Neural progenitor cell (in vitro differentiated cells): ENCODE data around the gene GATAD2B. TPM values are rescaled to one million over a fixed set of nuclear protein-coding genes. Genes with fewer than 3 reads are reported as not detected.

Experiments
- DNase-seq: peaks from one replicate; pipeline ENCODE4 v3.0.0-alpha.2; 2016; ENCODE audit warnings: low spot score
- H2AFZ ChIP-seq: fragments of 200-600 bp; sonication (generic); replicated peaks from 2 replicates; pipeline ENCODE4 v1.6.1; 2016; ENCODE audit warnings: antibody characterized with exemption
- H3F3A ChIP-seq: fragments of 200-600 bp; sonication (generic); 2 replicates; pipeline ENCODE4 v1.6.1; 2016; ENCODE audit warnings: antibody characterized with exemption, low read depth
- H3K27ac ChIP-seq: fragments of 200-600 bp; sonication (generic); 2 replicates; pipeline ENCODE4 v1.5.1; 2016; ENCODE audit warnings: mild to moderate bottlenecking
- H3K27me3 ChIP-seq: fragments of 200-600 bp; sonication (generic); 2 replicates; pipeline ENCODE4 v1.6.1; 2016; ENCODE audit warnings: mild to moderate bottlenecking, moderate library complexity
- H3K36me3 ChIP-seq: fragments of 200-600 bp; sonication (generic); 2 replicates; pipeline ENCODE4 v1.5.1; 2016
- H3K4me1 ChIP-seq: fragments of 200-600 bp; sonication (generic); 2 replicates; pipeline ENCODE4 v1.6.1; 2016; ENCODE audit warnings: mixed run types
- H3K4me2 ChIP-seq: fragments of 200-600 bp; sonication (generic); 2 replicates; pipeline ENCODE4 v1.6.1; 2016
- H3K4me3 ChIP-seq: fragments of 200-600 bp; sonication (generic); 2 replicates; pipeline ENCODE4 v1.5.1; 2016
- H3K79me2 ChIP-seq: fragments of 200-600 bp; sonication (generic); 2 replicates; pipeline ENCODE4 v1.6.1; 2016; ENCODE audit warnings: low read depth
- H3K9ac ChIP-seq: fragments of 200-600 bp; sonication (generic); 2 replicates; pipeline ENCODE4 v1.6.1; 2016
- H3K9me3 ChIP-seq: fragments of 200-600 bp; sonication (generic); 2 replicates; pipeline ENCODE4 v1.5.1; 2016; ENCODE audit warnings: low read depth
- H4K20me1 ChIP-seq: fragments of 200-600 bp; sonication (generic); 2 replicates; pipeline ENCODE4 v1.6.1; 2016; ENCODE audit warnings: low read depth
- H3K27ac Mint-ChIP-seq: 3 replicates; pipeline ENCODE4 v1.8.0; 2021; ENCODE audit warnings: mixed read lengths
- H3K27me3 Mint-ChIP-seq: 2 replicates; pipeline ENCODE4 v1.8.0; 2022; ENCODE audit warnings: low read depth, mild to moderate bottlenecking, inconsistent platforms, moderate library complexity, mixed read lengths; ENCODE audit not compliant: insufficient read depth
- H3K36me3 Mint-ChIP-seq: 3 replicates; pipeline ENCODE4 v1.8.0; 2021; ENCODE audit warnings: mixed read lengths
- H3K4me1 Mint-ChIP-seq: 3 replicates; pipeline ENCODE4 v1.8.0; 2021; ENCODE audit warnings: mixed read lengths
- H3K4me3 Mint-ChIP-seq: 3 replicates; pipeline ENCODE4 v1.8.0; 2021; ENCODE audit warnings: mild to moderate bottlenecking, moderate library complexity, mixed read lengths
- H3K9me3 Mint-ChIP-seq: 3 replicates; pipeline ENCODE4 v1.8.0; 2020; ENCODE audit warnings: mixed read lengths
- EZH2 ChIP-seq: fragments of 200-600 bp; sonication (generic); IDR thresholded peaks from 2 replicates; pipeline ENCODE4 v1.6.1; 2017; ENCODE audit warnings: antibody characterized with exemption, mild to moderate bottlenecking, moderate library complexity
- EZH2phosphoT487 ChIP-seq: fragments of 200-600 bp; sonication (generic); IDR thresholded peaks from 2 replicates; pipeline ENCODE4 v1.6.1; 2017; ENCODE audit warnings: antibody characterized with exemption
- total RNA-seq: library from RNA; depleted of rRNA; stranded (reverse); fragments of >200 nt; gene quantifications from 2 replicates; pipeline ENCODE4 v1.2.3, GENCODE V29; 2015; ENCODE audit warnings: low replicate concordance
- TF ChIP-seq, protein P1 (sequence below): fragments of 200-600 bp; sonication (generic); IDR thresholded peaks from 2 replicates; pipeline ENCODE4 v1.5.1; 2017; ENCODE audit warnings: antibody characterized with exemption, mild to moderate bottlenecking

The GATAD2B gene
- total RNA-seq, 1 donor from 2014 or later: 14.8 TPM

DNA sequence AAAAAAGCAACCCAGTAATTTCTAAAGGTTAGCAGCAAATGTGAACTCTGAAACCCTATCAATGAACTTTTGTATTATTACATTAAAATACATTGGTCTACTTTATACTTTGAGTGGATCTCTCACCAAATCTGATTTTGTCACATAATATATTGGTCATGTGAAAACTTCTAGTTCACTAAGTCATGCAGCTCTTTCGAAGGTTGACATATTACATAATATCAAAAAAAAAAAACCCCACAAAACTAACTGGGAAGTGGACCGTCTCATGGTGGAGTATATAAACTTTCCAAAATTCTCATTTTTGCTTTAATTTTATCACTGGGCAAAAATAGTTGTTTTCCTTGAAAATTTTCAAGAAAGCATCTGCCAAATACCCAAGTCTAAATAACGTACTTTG is 50.4 kb downstream of the GATAD2B start:
- TF ChIP-seq EZH2phosphoT487: no peak
- TF ChIP-seq EZH2: no peak
- TF ChIP-seq, protein P1, sequence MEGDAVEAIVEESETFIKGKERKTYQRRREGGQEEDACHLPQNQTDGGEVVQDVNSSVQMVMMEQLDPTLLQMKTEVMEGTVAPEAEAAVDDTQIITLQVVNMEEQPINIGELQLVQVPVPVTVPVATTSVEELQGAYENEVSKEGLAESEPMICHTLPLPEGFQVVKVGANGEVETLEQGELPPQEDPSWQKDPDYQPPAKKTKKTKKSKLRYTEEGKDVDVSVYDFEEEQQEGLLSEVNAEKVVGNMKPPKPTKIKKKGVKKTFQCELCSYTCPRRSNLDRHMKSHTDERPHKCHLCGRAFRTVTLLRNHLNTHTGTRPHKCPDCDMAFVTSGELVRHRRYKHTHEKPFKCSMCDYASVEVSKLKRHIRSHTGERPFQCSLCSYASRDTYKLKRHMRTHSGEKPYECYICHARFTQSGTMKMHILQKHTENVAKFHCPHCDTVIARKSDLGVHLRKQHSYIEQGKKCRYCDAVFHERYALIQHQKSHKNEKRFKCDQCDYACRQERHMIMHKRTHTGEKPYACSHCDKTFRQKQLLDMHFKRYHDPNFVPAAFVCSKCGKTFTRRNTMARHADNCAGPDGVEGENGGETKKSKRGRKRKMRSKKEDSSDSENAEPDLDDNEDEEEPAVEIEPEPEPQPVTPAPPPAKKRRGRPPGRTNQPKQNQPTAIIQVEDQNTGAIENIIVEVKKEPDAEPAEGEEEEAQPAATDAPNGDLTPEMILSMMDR: no peak
- no peak overlapping the region for H3K27ac ChIP-seq
- peaks cover 67% of the 10 kb centered on the region for H4K20me1 ChIP-seq
- DNase-seq: no peak
- H3K9me3 ChIP-seq: no peaks in the 10 kb centered on the region
- peaks cover 2% of the 10 kb centered on the region for H3K36me3 ChIP-seq
- H2AFZ ChIP-seq: no peak overlapping the region
- no peak overlapping the region for H3K4me2 ChIP-seq
- Mint-ChIP-seq H3K9me3 (no peaks in the 10 kb centered on the region), H3K4me3 (no peak overlapping the region), H3K27me3 (no peaks in the 10 kb centered on the region), H3K36me3 (peaks cover 18% of the 10 kb centered on the region), H3K4me1 (peaks cover 2% of the 10 kb centered on the region), H3K27ac (no peak overlapping the region)
- H3K9ac ChIP-seq: no peak overlapping the region
- H3K27me3 ChIP-seq: no peaks in the 10 kb centered on the region
- H3F3A ChIP-seq: peaks cover 1% of the 10 kb centered on the region
- no peaks in the 10 kb centered on the region for H3K4me1 ChIP-seq
- H3K4me3 ChIP-seq: no peak overlapping the region
- peaks cover 99% of the 10 kb centered on the region for H3K79me2 ChIP-seq

DNA sequence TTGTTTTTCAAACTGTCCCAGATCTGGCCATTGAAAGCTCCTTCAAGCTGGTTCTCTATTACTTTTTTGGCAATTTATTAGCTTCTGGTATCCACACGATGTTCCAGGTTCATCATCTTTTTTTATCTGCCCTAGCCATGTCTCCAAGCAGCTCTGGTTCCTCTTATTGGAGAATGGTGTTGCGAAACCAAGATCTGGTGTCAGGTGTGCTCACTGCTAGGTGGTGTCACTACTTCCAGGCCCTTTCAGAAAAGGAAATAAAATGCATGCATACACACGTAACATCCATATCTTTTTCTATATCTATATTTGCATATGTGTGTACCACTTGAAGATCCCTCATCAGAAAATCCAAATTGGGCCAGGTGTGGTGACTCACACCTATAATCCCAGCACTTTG is 53.3 kb downstream of the GATAD2B start:
- no peak overlapping the region for H3K27ac Mint-ChIP-seq

DNA sequence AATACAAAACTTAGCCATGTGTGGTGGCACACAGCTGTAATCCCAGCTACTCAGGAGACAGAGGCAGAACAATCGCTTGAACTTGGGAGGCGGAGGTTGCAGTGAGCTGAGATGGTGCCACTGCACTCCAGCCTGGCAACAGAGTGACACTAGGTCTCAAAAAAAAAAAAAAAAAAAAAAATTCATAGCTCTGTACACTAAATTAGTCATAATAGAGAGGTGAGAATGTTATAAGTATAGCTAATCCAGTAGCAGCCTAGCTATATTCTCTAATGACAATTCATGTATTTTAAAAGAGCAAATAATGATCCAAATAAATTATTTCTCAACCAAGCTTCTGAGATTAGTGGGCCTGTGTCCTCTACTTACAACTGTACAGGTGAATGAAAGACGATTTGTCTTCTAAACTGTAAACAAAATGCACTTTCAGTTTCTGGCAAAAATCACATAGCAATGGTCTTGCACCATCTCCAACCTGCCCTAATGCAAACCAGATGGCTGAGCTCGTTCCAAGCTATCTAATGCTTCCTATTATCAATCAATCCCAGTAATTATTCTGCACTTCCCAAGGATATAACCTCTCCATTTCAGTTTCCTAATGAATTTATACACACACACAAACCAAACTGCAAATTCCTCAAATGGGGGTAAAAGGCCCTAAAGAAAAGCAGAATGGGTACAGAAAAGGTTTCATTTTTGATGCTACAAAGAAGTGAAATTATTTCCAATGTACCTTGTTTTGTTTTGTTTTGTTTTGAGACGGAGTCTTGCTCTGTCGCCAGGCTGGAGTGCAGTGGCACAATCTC is 56.5 kb downstream of the GATAD2B start:
- H3K4me3 Mint-ChIP-seq: no peak overlapping the region
- Histone ChIP-seq H3K79me2 (peaks cover 100% of the 10 kb centered on the region), H3K4me3 (no peak overlapping the region), H3K27ac (no peak overlapping the region), H3K9me3 (no peaks in the 10 kb centered on the region), H3K36me3 (peaks cover 2% of the 10 kb centered on the region), H3K27me3 (no peaks in the 10 kb centered on the region), H3K9ac (no peak overlapping the region), H3K4me1 (no peaks in the 10 kb centered on the region), H4K20me1 (peaks cover 67% of the 10 kb centered on the region), H3F3A (peaks cover 10% of the 10 kb centered on the region), H2AFZ (no peak overlapping the region), H3K4me2 (no peak overlapping the region)
- H3K27me3 Mint-ChIP-seq: peaks cover 2% of the 10 kb centered on the region
- H3K27ac Mint-ChIP-seq: no peak overlapping the region
- peaks cover 10% of the 10 kb centered on the region for H3K36me3 Mint-ChIP-seq
- TF ChIP-seq, protein P1: no peak
- no peak for TF ChIP-seq EZH2phosphoT487
- no peak for TF ChIP-seq EZH2
- DNase-seq: no peak
- H3K9me3 Mint-ChIP-seq: no peaks in the 10 kb centered on the region
- peaks cover 7% of the 10 kb centered on the region for H3K4me1 Mint-ChIP-seq

More for the DNA sequence above, 53.3 kb downstream of the GATAD2B start:
- H3K9me3 ChIP-seq: no peaks in the 10 kb centered on the region
- DNase-seq: no peak
- TF ChIP-seq EZH2: no peak
- TF ChIP-seq, protein P1: no peak
- no peak for TF ChIP-seq EZH2phosphoT487
- H3K79me2 ChIP-seq: peaks cover 100% of the 10 kb centered on the region
- H3K27me3 Mint-ChIP-seq: no peaks in the 10 kb centered on the region
- no peak overlapping the region for H3K4me3 ChIP-seq
- peaks cover 2% of the 10 kb centered on the region for H3K4me1 Mint-ChIP-seq
- H4K20me1 ChIP-seq: peaks cover 69% of the 10 kb centered on the region
- H3K9me3 Mint-ChIP-seq: no peaks in the 10 kb centered on the region
- peaks cover 15% of the 10 kb centered on the region for H3K36me3 Mint-ChIP-seq
- H3K4me1 ChIP-seq: no peaks in the 10 kb centered on the region
- peaks cover 5% of the 10 kb centered on the region for H3F3A ChIP-seq
- no peak overlapping the region for H3K9ac ChIP-seq
- no peak overlapping the region for H3K27ac ChIP-seq
- H3K4me3 Mint-ChIP-seq: no peak overlapping the region
- no peak overlapping the region for H3K4me2 ChIP-seq
- peaks cover 2% of the 10 kb centered on the region for H3K36me3 ChIP-seq
- no peak overlapping the region for H2AFZ ChIP-seq
- H3K27me3 ChIP-seq: no peaks in the 10 kb centered on the region
